Dedifferentiated amniotic fluid mesenchymal stem cell (primary cell): Measurements from ENCODE around the gene ATG4A.

ENCODE experiments used
- DNase-seq: peaks from one replicate; pipeline ENCODE4 v3.0.0-alpha.2; 2016; ENCODE audit errors: extremely low spot score

Gene ATG4A

GRCh38 chrX:108168961-108169740 lies 77.6 kb downstream of the ATG4A start:
- no peak for DNase-seq

DNA sequence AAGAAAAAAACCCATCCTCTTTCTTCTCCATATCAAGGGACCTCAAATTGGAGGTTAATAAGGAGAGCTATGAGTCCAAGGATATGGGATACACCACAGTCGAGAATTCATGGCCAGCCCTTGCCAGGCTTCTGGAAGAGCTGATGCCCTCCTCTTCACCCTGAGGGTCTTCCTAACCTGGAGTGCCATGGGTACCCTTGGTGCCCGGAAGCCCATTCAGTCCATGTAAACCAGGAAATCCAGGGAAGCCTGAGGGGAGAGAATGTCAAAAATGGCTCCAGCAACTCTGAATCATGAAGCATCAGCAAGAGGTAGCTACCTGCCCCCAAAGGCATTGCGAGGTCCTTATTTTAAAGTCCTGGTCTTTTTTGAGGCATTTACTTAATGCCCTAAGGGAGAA lies 78.2 kb downstream of the ATG4A start:
- no peak for DNase-seq

DNA sequence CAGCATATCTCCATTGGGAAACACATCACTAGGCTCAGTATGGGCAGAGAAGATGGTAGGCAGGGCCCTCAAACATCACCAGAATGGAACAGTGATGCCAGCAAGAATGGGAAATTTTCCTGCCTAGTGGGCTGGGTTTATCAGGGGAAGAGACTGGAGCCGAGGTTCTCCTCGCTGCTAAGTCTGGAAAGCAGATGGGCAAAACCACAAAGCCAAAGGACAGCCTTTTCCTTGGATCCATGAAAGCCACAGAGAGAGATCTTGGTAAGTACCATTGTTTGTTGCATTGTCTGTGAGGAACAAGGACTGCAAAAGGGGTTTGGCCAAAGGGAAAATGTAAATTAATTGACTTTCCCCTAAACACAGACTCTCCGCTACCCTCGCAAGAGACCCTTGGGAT lies 80.1 kb downstream of the ATG4A start:
- no peak for DNase-seq

DNA sequence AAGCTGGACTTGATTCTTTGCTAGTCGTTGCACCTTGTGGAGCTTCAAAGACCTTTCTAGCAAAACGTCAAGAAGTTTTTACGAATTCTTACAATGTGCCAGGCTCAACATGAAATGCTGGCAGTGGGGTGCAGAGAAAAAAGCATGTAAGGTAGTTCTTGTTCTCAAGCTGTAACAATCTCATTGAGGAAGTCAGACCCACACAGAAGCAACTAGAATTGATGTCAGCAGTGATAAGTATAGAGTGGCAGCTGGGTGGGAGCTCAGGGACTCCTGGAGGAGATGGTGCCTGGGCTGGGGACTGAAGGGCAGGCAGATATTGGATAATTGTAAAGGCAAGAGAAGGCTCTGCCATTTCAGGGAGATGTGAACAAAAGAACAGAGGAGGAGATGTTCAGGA lies 82.3 kb downstream of the ATG4A start:
- no peak for DNase-seq

GRCh38 chrX:108177351-108178142 lies 86.0 kb downstream of the ATG4A start:
- DNase-seq = no peak

DNA sequence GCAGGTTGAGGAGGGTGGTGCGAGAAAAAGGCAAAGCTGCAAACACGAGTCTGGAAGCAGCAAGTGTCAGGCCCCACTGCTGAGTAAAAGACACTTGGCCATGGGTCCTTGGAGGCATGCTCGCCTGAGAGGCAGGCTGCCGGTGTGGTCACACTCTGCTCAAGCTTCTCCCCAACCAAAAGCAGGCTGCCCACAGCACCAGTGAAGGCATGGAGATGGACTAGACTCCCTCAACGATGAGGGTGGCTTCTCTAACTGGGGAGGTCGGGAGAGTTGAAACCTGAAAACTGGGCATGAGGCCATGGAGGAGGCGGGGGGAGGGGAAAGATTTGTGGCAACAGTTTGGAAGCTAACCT lies 86.5 kb downstream of the ATG4A start:
- no peak for DNase-seq

DNA sequence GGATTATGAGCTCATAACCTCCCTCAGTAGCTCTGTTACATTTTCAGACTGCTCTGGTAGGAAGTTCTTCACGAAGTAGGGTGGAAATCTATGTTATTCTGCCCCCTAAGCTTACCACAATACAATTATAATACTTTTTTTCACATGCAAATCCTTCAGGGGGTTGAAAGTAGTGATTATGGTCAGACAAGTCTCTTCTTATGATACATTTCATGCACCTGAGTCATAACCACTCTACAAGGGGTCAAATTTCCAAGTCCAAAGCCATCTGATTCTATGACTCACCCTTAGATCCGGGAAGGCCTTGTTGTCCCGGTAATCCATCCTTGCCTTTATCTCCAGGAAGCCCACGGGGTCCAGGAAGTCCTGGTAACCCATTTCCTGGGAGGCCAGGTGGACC lies 95.2 kb downstream of the ATG4A start:
- no peak for DNase-seq

DNA sequence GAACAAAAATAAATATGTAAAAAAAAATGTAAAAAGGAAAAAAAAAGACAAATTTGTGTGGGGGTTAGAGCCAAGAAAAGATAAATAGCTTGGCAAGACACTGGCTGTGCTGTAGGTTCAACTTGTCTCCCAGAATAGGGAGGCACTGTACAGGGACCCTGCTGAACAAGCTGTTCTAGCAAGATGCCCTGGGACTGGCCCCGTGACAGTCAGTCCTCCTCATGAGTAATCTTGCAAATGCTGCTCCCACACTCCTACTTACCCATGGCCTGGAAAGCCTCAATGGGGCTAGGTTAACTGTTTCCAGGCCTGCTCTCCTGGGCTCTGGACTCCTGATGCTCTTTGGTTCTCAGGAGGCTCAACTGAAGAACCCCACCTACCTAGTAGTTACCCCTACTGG lies 106.8 kb downstream of the ATG4A start:
- DNase-seq = no peak

DNA sequence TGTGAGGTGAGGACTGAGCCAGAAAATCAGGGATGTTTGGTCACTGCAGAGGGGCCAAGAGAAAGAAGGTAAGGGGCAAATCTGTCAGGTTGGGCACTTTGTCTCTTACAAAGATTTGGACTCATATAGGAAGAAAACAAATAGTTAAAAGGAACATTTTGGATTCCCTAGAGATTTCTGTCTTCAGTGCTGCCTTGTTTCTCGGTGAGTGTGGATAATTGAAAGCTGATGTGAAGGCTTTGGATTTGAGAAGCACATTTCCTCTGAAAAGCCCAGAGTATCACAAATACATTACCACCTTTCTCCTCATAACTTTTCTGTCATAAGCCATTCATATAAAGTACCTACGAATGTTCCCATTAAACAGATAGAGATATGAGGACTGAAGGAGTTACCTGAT lies 107.5 kb downstream of the ATG4A start:
- no peak for DNase-seq

- no peak for DNase-seq
Measured at GRCh38 chrX:108199691-108200090, 108.1 kb downstream of the ATG4A start.

DNA sequence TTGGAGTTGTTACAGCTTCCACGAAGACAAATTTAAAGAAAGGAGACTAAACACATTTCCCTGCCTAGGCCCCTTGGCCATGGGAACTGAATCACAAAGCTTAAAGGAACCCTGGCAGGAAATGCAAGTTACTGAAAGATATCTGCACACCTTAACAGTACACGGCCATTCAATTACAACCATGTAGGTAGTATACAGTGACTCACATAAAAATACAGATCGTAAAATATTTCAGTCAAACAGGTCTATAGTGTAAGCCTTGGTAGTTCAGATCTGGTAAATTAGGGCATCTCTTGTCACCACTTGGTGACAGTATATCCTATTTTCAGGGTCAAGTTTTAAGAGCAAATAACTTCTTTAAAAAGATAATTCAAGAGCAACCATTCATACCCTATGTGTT lies 112.0 kb downstream of the ATG4A start:
- no peak for DNase-seq
